Hepatocyte (in vitro differentiated cells): Measurements from ENCODE around the gene TOB2. TPM values are rescaled to one million over a fixed set of nuclear protein-coding genes. Genes with fewer than 3 reads are reported as not detected.
"Not testable (repeated sequence)": the region's sequence is repeated elsewhere in the genome, so short reads cannot be mapped to it uniquely, and the experiment has no call there.

Experiments used
- DNase-seq: peaks from one replicate; pipeline ENCODE4 v3.0.0-alpha.2; 2016; ENCODE audit warnings: low spot score
- H2AFZ ChIP-seq: fragments of 200-600 bp; sonication (generic); 2 replicates; pipeline ENCODE4 v1.6.0; 2016; ENCODE audit warnings: antibody characterized with exemption, mild to moderate bottlenecking
- H3K27ac ChIP-seq: fragments of 200-600 bp; sonication (generic); 2 replicates; pipeline ENCODE4 v1.5.1; 2016; ENCODE audit warnings: mild to moderate bottlenecking
- H3K27me3 ChIP-seq: fragments of 200-600 bp; sonication (generic); 2 replicates; pipeline ENCODE4 v1.6.1; 2016
- H3K36me3 ChIP-seq: fragments of 200-600 bp; sonication (generic); replicated peaks from 2 replicates; pipeline ENCODE4 v1.5.1; 2016; ENCODE audit warnings: low read depth; ENCODE audit not compliant: insufficient read depth
- H3K4me1 ChIP-seq: fragments of 200-600 bp; sonication (generic); 2 replicates; pipeline ENCODE4 v1.5.1; 2016; ENCODE audit warnings: mild to moderate bottlenecking, moderate library complexity; ENCODE audit not compliant: insufficient read depth
- H3K4me2 ChIP-seq: fragments of 200-600 bp; sonication (generic); 2 replicates; pipeline ENCODE4 v1.6.0; 2016
- H3K4me3 ChIP-seq: fragments of 200-600 bp; sonication (generic); 2 replicates; pipeline ENCODE4 v1.5.1; 2016; ENCODE audit warnings: mild to moderate bottlenecking
- H3K79me2 ChIP-seq: fragments of 200-600 bp; sonication (generic); 2 replicates; pipeline ENCODE4 v1.6.0; 2017; ENCODE audit warnings: mild to moderate bottlenecking
- H3K9me2 ChIP-seq: fragments of 200-600 bp; sonication (generic); replicated peaks from 2 replicates; pipeline ENCODE4 v1.6.0; 2017; ENCODE audit warnings: mild to moderate bottlenecking; ENCODE audit not compliant: insufficient read depth
- H3K9me3 ChIP-seq: fragments of 200-600 bp; sonication (generic); 2 replicates; pipeline ENCODE4 v1.5.1; 2016; ENCODE audit warnings: low read depth, mild to moderate bottlenecking
- H4K20me1 ChIP-seq: fragments of 200-600 bp; sonication (generic); 2 replicates; pipeline ENCODE4 v1.6.0; 2016; ENCODE audit warnings: mild to moderate bottlenecking; ENCODE audit not compliant: insufficient read depth, poor library complexity, severe bottlenecking
- CTCF ChIP-seq: fragments of 200-600 bp; sonication (generic); IDR thresholded peaks from 2 replicates; pipeline ENCODE4 v1.5.1; 2016; ENCODE audit warnings: antibody characterized with exemption, mild to moderate bottlenecking; ENCODE audit not compliant: poor library complexity
- EZH2 ChIP-seq: fragments of 200-600 bp; sonication (generic); IDR thresholded peaks from 2 replicates; pipeline ENCODE4 v1.6.1; 2016; ENCODE audit warnings: antibody characterized with exemption, mild to moderate bottlenecking, borderline replicate concordance
- EZH2phosphoT487 ChIP-seq: fragments of 200-600 bp; sonication (generic); IDR thresholded peaks from one replicate; pipeline ENCODE4 v1.6.1; 2018; ENCODE audit warnings: antibody characterized with exemption, mild to moderate bottlenecking, low read depth, moderate library complexity; ENCODE audit not compliant: unreplicated experiment, severe bottlenecking
- WGBS: methylation state at CpG from one replicate; pipeline ENCODE4 v1.1.6; 2016; ENCODE audit warnings: low lambda C conversion rate; ENCODE audit errors: missing lambda C conversion rate; 5-methylcytosine and 5-hydroxymethylcytosine counted together
- polyA plus RNA-seq: library from polyadenylated mRNA; unstranded; fragments of >200 nt; fragmentation: Nextera tagmentation; extraction: Ambion mirVana; gene quantifications from 2 replicates; pipeline ENCODE4 v1.2.1, GENCODE V29; 2016
- total RNA-seq: library from RNA; depleted of rRNA; stranded (reverse); fragments of >200 nt; gene quantifications from 2 replicates; pipeline ENCODE4 v1.2.3, GENCODE V29; 2014

The TOB2 gene
- total and polyA plus RNA-seq, 2 experiments from 2014 or later: 37.8 to 38.5 TPM

- H3K36me3 ChIP-seq: no peaks in the 10 kb centered on the region
- peak overlapping the region; percentile 8 for H2AFZ ChIP-seq
- H3K4me2 ChIP-seq: peak overlapping the region; percentile 75
- TF ChIP-seq EZH2 (no peak), CTCF (no peak), EZH2phosphoT487 (no peak)
- under 1% methylated on average over 22 of the region's 22 CpGs for WGBS
- peak overlapping the region; percentile 39 for H3K4me3 ChIP-seq
- peak overlapping the region; percentile 98 for H3K27ac ChIP-seq
- H3K4me1 ChIP-seq: peaks cover 3% of the 10 kb centered on the region
- peaks cover 60% of the 10 kb centered on the region for H3K79me2 ChIP-seq
- H3K9me3 ChIP-seq: no peaks in the 10 kb centered on the region
- H3K9me2 ChIP-seq: no peaks in the 10 kb centered on the region
- no peaks in the 10 kb centered on the region for H3K27me3 ChIP-seq
- DNase-seq: peak; percentile 22
- peaks cover 35% of the 10 kb centered on the region for H4K20me1 ChIP-seq
These were observed 1.2 kb downstream of the TOB2 start for GRCh38 chr22:41445129-41446056.

GRCh38 chr22:41444360-41445128 lies 2.1 kb downstream of the TOB2 start:
- H3K4me3 ChIP-seq: peak overlapping the region; percentile 39
- peak overlapping the region; percentile 8 for H2AFZ ChIP-seq
- H3K36me3 ChIP-seq: no peaks in the 10 kb centered on the region
- H3K9me2 ChIP-seq: no peaks in the 10 kb centered on the region
- peaks cover 69% of the 10 kb centered on the region for H3K79me2 ChIP-seq
- H3K27ac ChIP-seq: peak overlapping the region; percentile 98
- H3K27me3 ChIP-seq: no peaks in the 10 kb centered on the region
- under 1% methylated on average over 34 of the region's 35 CpGs for WGBS
- H3K4me2 ChIP-seq: peak overlapping the region; percentile 90
- TF ChIP-seq CTCF (no peak), EZH2 (no peak), EZH2phosphoT487 (no peak)
- H3K9me3 ChIP-seq: no peaks in the 10 kb centered on the region
- peak; percentile 97 for DNase-seq
- peaks cover 44% of the 10 kb centered on the region for H4K20me1 ChIP-seq
- peaks cover 3% of the 10 kb centered on the region for H3K4me1 ChIP-seq

- TF ChIP-seq EZH2phosphoT487 (no peak), CTCF (no peak), EZH2 (no peak)
- no peaks in the 10 kb centered on the region for H3K27me3 ChIP-seq
- H3K4me1 ChIP-seq: peaks cover 3% of the 10 kb centered on the region
- peaks cover 58% of the 10 kb centered on the region for H4K20me1 ChIP-seq
- no peak for DNase-seq
- WGBS: 96% methylated on average over 2 of the region's 2 CpGs
- H3K27ac ChIP-seq: no peak overlapping the region
- no peaks in the 10 kb centered on the region for H3K9me3 ChIP-seq
- no peak overlapping the region for H2AFZ ChIP-seq
- H3K4me3 ChIP-seq: no peak overlapping the region
- H3K36me3 ChIP-seq: no peaks in the 10 kb centered on the region
- H3K4me2 ChIP-seq: peak overlapping the region; percentile 90
- H3K79me2 ChIP-seq: peaks cover 86% of the 10 kb centered on the region
- H3K9me2 ChIP-seq: no peaks in the 10 kb centered on the region
These were observed 4.3 kb downstream of the TOB2 start for GRCh38 chr22:41442240-41442792.

GRCh38 chr22:41440511-41440910 lies 6.1 kb downstream of the TOB2 start:
- H3K27ac ChIP-seq, DNase-seq: not testable (repeated sequence)
- peaks cover 76% of the 10 kb centered on the region for H4K20me1 ChIP-seq

More at GRCh38 chr22:41440511-41440910, 6.1 kb downstream of the TOB2 start:
- not testable (repeated sequence) for H3K4me3 ChIP-seq, H2AFZ ChIP-seq, H3K36me3 ChIP-seq, H3K9me3 ChIP-seq, H3K9me2 ChIP-seq, H3K27me3 ChIP-seq, H3K4me2 ChIP-seq, H3K4me1 ChIP-seq
- WGBS: 93% methylated on average over 5 of the region's 5 CpGs
- peaks cover 92% of the 10 kb centered on the region for H3K79me2 ChIP-seq
